Subcutaneous adipose tissue (tissue), 4 donors: ENCODE data around the gene NRARP. TPM values are rescaled to one million over a fixed set of nuclear protein-coding genes. Genes with fewer than 3 reads are reported as not detected.

Experiments used
- total RNA-seq, 4 donors: library from RNA; depleted of rRNA; stranded (reverse); fragments of >200 nt; gene quantifications; one replicate each; pipeline ENCODE4 v1.1.0, GENCODE V29; 2016
- TF ChIP-seq, protein P1 (sequence below): fragments of 450-650 bp; IDR thresholded peaks from one replicate; pipeline ENCODE4 v1.5.1; 2016; ENCODE audit warnings: low read depth, mild to moderate bottlenecking, control low read depth, antibody characterized with exemption, moderate library complexity

Gene NRARP
- total RNA-seq, 4 donors from 2014 or later = 0.51 to 11.5 (median 2.9) TPM

DNA sequence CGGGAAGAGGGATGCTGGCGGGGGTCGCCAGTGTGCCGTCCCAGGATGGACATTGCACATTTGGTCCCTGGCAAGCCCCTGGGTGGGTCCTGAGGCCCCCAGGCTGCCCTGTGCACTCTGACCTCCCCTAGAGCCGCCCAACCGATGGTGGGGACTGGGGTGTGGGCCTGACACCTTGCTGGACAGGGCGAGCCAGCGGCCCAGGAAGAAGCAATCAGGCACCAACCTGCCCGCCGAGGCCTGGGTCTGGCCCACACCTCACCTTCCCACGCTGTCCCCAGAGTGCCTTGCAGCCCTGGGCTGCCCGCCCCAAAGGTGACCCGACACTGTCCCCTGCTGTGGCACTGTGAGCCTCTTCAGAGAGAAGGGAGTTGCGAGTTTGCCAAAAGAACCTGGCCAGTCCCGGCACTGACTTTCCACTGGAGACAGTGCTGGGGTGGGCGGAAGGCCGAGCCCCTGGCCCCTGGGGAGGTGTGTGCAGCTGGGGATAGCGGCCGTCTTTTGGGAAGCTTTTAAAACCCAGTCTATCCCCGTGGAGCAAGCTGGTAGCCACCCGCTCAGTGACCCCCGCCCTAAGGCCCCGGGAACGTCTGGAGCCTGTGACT lies 12.0 kb upstream of the NRARP start:
- TF ChIP-seq, protein P1, sequence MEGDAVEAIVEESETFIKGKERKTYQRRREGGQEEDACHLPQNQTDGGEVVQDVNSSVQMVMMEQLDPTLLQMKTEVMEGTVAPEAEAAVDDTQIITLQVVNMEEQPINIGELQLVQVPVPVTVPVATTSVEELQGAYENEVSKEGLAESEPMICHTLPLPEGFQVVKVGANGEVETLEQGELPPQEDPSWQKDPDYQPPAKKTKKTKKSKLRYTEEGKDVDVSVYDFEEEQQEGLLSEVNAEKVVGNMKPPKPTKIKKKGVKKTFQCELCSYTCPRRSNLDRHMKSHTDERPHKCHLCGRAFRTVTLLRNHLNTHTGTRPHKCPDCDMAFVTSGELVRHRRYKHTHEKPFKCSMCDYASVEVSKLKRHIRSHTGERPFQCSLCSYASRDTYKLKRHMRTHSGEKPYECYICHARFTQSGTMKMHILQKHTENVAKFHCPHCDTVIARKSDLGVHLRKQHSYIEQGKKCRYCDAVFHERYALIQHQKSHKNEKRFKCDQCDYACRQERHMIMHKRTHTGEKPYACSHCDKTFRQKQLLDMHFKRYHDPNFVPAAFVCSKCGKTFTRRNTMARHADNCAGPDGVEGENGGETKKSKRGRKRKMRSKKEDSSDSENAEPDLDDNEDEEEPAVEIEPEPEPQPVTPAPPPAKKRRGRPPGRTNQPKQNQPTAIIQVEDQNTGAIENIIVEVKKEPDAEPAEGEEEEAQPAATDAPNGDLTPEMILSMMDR = no peak

DNA sequence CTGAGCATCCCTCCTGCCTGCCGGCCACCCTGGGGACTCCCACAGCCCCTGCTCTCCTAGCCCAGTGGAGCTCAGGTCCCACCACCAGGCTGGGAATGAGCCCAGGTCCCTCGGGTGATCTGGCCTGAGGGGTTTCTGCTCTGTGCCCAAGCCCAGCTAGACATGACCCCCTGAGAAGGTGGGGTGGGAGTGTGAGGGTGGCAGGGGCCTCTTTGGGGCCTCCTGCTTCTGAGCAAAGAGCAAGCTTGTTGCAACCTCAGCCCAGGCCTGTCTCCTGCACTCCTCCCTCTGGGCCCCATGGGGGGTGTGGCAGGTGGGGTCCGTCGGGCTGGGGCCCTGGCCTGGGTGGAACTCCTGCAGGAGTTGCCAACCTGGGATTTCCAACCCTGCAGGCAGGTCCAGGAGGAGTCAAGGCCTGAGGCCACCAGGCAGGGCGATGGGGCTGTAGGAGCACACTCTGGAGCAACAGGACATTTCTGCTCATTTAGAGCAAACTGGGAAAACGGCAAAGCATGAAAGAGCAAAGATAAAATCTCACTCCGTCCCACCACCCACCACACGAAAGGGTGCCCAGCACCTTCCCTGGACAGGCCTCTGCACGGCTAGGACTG lies 11.4 kb upstream of the NRARP start:
- TF ChIP-seq, protein P1 = no peak

DNA sequence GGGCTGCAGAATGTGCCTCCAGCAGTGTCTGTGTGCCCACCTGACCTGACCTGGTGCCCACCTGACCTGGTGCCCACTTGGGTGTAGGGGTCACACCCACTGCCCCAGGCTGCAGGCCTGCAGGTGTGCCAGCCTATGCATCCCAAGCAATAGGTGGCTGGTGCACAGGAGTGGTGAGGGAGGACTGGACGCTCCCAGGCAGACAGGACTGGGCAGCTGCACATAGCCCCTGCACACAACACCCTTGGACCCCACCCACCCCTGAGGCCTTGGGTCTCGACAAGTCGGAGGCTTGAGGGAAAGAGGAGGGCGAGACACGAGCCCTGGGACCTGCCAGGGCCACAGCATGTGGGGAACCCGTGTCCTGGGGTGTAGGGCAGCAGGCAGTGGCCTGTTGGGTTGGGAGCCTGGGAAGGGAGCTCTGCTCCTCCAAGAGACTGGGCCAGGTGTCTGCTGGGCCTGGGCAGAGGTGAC lies 10.8 kb upstream of the NRARP start:
- TF ChIP-seq, protein P1 = no peak

DNA sequence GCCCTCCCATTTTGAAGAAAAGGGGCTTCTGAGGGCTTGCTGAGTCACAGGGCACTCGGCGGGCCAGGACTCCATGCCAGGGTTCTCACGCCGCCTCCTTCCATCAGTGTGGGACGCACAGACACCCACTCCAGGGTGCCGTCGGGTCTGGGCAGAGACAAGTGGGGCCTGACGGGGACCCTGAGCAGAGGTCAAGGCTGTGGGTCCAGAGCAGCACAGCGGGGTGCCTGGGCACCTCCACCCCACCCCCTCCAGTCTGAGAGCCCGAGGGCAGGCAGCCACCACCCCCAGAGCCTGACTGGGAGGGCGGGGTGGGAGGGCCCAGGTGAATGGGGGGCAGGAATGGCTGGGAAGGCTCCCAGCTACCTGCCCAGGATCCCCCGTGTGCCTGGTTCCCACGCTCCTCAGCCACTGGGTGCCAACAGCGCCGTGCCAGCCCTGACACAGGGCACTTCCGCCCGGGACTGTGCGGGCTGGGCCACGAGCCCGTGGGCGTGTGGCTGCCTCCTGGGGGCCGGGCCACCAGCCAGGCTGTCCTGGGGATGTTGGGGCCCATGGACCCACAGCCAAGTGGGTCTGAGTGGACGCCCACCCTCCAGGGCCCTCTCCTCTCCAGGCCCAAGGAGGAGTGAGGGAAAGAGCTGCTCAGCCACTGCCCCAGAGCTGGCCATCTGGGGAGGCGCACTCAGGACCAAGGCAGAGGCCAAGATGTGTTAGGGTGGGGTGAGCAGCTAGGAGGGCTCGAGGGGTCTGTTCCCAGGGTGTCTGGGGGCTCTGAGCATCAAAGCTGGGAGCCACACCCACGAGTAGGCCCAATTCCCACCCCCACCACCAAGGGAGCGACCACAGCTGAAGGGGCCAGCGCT lies 10.1 kb upstream of the NRARP start:
- TF ChIP-seq, protein P1 = no peak

DNA sequence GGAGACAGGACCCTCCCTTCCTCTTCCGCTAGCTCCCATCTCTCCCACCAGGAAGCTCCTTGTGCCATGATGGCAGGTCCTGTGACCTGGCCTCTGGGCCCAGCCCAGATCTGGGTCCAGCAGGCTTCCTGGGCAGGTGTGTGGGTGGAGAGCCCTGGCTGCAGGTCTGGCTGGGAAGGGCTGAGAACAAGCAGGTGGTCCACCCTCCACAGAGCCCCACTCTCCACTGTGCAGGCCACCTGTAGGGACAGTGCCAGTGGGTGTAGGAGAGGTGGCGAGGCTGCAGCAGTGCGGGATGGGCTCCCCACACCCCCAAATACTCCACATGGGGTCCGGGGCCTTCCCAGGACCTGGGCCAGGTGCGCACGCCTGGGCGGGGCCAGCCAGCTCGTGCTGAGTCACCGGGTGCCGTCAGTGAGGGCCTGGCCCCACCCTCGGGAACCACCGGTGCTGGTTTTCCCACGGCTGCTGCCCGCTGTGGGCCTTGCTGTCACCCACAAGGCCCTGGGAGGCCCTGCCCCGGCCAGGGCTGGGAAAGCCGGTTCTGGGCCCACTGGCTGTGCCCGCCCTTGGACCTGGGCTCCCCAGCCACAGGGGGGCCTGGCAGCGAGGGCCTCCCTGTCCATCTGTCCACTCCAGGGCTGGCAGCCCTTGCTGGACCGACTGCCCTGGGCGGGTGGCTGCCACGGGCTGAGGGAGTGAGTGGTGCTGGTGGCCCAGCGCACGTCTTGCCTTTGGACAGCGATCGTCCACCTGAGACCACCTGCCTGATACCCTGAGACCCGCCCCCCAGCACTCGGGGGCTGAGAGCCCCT lies 9.3 kb upstream of the NRARP start:
- TF ChIP-seq, protein P1 = no peak

DNA sequence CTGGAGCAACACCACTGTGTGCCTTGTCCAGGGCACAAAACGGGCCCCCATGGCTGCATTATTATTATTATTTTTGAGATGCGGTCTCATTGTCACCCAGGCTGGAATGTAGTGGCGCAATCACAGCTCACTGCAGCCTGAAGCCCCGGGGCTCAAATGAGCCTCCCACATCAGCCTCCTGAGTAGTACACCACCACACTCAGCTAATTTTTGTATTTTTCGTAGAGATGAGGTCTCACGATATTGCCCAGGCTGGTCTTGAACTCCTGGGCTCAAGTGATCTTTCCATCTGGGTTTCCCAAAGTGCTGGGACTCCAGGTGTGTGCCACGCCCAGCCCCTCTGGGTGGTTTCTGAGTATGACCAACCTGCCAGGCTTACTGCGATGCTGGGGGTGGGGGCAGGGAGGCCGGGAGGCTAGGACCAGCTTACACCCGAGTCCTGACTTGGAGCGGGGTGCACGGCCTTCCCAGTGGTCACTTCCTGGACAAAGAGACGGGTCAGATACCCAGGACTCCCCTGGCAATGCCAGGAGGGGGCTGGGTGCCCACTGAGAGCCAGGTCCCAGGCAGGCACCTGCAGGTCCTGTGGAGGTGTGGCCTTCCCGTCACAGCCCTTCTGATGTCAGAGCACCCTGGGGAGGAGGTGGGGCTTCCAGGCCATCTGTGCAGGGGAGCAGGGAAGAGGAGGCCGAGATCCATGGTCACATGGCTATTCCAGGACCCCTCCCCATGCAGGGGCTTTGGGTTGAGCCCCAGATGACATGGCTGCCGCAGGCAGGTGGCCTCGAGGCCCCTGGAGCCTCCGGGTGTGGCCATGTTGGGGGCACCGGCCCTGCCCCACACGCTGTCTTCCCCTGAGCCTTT lies 8.3 kb upstream of the NRARP start:
- TF ChIP-seq, protein P1 = no peak
